ENCODE measurements around the gene EIF2A. TPM values are rescaled to one million over a fixed set of nuclear protein-coding genes. Genes with fewer than 3 reads are reported as not detected.

EIF2A gene
- total and polyA plus RNA-seq, 2 donors (not counting 1 experiment from before 2014, with no cell fraction given) = 128 to 167 TPM

DNA sequence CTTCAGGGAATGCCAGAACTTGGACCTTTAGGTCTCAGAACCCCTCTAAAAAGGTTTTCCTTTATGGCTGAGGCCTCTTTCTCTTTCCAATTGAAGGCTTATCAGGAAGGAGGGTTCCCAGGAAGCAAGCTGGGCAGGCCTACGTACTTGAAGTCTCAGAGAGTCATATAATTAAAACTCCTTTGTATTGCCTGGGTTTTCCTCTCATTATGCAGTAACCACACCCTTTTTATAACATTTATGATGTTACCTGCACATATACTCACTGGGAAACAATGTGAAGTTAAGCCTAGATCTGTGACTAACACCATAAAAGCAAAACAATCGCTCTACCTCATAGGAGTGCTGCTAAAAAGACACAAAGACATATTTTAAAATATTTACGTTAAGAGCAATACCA is 27.6 kb upstream of the EIF2A start:
- TF ChIP-seq, protein P1, sequence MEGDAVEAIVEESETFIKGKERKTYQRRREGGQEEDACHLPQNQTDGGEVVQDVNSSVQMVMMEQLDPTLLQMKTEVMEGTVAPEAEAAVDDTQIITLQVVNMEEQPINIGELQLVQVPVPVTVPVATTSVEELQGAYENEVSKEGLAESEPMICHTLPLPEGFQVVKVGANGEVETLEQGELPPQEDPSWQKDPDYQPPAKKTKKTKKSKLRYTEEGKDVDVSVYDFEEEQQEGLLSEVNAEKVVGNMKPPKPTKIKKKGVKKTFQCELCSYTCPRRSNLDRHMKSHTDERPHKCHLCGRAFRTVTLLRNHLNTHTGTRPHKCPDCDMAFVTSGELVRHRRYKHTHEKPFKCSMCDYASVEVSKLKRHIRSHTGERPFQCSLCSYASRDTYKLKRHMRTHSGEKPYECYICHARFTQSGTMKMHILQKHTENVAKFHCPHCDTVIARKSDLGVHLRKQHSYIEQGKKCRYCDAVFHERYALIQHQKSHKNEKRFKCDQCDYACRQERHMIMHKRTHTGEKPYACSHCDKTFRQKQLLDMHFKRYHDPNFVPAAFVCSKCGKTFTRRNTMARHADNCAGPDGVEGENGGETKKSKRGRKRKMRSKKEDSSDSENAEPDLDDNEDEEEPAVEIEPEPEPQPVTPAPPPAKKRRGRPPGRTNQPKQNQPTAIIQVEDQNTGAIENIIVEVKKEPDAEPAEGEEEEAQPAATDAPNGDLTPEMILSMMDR (conservative IDR thresholded peaks at IDR 0.05 in 1 of 2, IDR thresholded peaks at IDR 0.05 in 1 of 2; ENCODE audit: low read depth in 1 of 2, low read length in 2 of 2) = no peak
- no peak for TF ChIP-seq EZH2 (IDR thresholded peaks at IDR 0.05; ENCODE audit: low read length, missing control alignments)
- H3K4me2 ChIP-seq (ENCODE audit: extremely low read depth, insufficient read depth, low read length) = no peak overlapping the region
- H3K4me1 ChIP-seq (ENCODE audit: control insufficient read depth, extremely low read depth, insufficient read depth, low read length) = no peaks in the 10 kb centered on the region
- no peaks in the 10 kb centered on the region for H3K27me3 ChIP-seq (ENCODE audit: control insufficient read depth, insufficient read depth, low read length)
- H2AFZ ChIP-seq (ENCODE audit: low read length) = no peak overlapping the region
- no peak overlapping the region for H3K27ac ChIP-seq (ENCODE audit: insufficient read depth, low read length)
- H3K79me2 ChIP-seq (ENCODE audit: control insufficient read depth, insufficient read depth, low read length) = no peaks in the 10 kb centered on the region
- H3K36me3 ChIP-seq (ENCODE audit: control insufficient read depth, insufficient read depth, low read length) = no peaks in the 10 kb centered on the region
- no peak overlapping the region for H3K9ac ChIP-seq (ENCODE audit: insufficient read depth, low read length)
- no peaks in the 10 kb centered on the region for H3K9me3 ChIP-seq (ENCODE audit: control insufficient read depth, insufficient read depth, low read depth, low read length)
- no peak for DNase-seq (ENCODE audit: low read depth in 2 of 2)
- no peaks in the 10 kb centered on the region for H4K20me1 ChIP-seq (ENCODE audit: control insufficient read depth, extremely low read depth, insufficient read depth, low read length)
- no peak overlapping the region for H3K4me3 ChIP-seq (replicated peaks in 1 of 4; ENCODE audit: control extremely low read depth in 1 of 4, insufficient read depth in 1 of 4, low read depth in 3 of 4, low read length in 4 of 4)

DNA sequence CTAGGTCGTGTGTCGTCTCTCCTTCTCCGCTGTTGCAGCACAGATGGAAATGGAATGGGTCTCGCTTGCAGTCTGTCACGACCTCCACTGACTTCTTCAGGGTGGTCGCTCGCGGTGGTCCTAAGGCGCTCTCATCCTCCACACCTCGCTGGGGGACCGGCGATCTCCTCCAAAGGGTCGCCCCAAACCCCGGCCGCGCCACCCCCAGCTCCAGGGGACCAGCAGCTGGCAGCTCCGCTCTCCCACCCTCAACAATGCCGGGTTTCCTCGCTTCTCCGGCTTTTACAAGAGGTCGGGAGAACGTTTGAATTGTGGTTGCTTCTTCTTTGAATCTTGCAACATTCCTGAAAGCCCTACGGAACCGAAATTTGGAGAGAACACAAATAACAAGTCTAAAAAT is 26.2 kb upstream of the EIF2A start:
- H3K4me2 ChIP-seq (ENCODE audit: extremely low read depth, insufficient read depth, low read length) = no peak overlapping the region
- H4K20me1 ChIP-seq (ENCODE audit: control insufficient read depth, extremely low read depth, insufficient read depth, low read length) = no peaks in the 10 kb centered on the region
- H3K79me2 ChIP-seq (ENCODE audit: control insufficient read depth, insufficient read depth, low read length) = no peaks in the 10 kb centered on the region
- H3K4me1 ChIP-seq (ENCODE audit: control insufficient read depth, extremely low read depth, insufficient read depth, low read length) = no peaks in the 10 kb centered on the region
- no peaks in the 10 kb centered on the region for H3K36me3 ChIP-seq (ENCODE audit: control insufficient read depth, insufficient read depth, low read length)
- H3K9me3 ChIP-seq (ENCODE audit: control insufficient read depth, insufficient read depth, low read depth, low read length) = no peaks in the 10 kb centered on the region
- H3K4me3 ChIP-seq (replicated peaks in 1 of 4; ENCODE audit: control extremely low read depth in 1 of 4, insufficient read depth in 1 of 4, low read depth in 3 of 4, low read length in 4 of 4) = peak overlapping the region in 2 of 4 experiments; percentile 24 to 25
- H3K27me3 ChIP-seq (ENCODE audit: control insufficient read depth, insufficient read depth, low read length) = no peaks in the 10 kb centered on the region
- TF ChIP-seq, protein P1 (conservative IDR thresholded peaks at IDR 0.05 in 1 of 2, IDR thresholded peaks at IDR 0.05 in 1 of 2; ENCODE audit: low read depth in 1 of 2, low read length in 2 of 2) = no peak
- no peak for TF ChIP-seq EZH2 (IDR thresholded peaks at IDR 0.05; ENCODE audit: low read length, missing control alignments)
- no peak for DNase-seq (ENCODE audit: low read depth in 2 of 2)
- no peak overlapping the region for H2AFZ ChIP-seq (ENCODE audit: low read length)
- no peak overlapping the region for H3K27ac ChIP-seq (ENCODE audit: insufficient read depth, low read length)
- H3K9ac ChIP-seq (ENCODE audit: insufficient read depth, low read length) = no peak overlapping the region

DNA sequence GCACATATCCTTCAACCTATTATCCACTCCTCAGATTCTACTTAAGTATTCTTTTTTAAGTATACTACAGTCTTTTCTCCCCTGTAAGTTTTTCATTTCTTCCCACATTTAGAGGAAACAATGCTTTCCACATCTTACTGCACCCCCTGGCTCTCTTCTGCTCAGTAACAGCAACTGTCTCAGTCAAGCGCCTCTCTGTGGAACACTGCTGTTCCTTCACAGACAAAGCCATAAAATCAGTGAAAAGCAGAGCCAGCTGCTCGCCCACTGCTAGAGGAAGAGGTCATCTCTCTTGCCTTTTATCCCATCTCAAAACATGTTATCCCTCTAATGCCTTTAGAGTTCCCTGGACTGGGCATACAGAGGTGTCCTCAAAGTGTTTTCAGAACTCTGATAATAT is 25.1 kb upstream of the EIF2A start:
- H3K27ac ChIP-seq (ENCODE audit: insufficient read depth, low read length) = no peak overlapping the region
- H3K4me3 ChIP-seq (replicated peaks in 1 of 4; ENCODE audit: control extremely low read depth in 1 of 4, insufficient read depth in 1 of 4, low read depth in 3 of 4, low read length in 4 of 4) = no peak overlapping the region
- no peaks in the 10 kb centered on the region for H3K79me2 ChIP-seq (ENCODE audit: control insufficient read depth, insufficient read depth, low read length)
- TF ChIP-seq, protein P1 (conservative IDR thresholded peaks at IDR 0.05 in 1 of 2, IDR thresholded peaks at IDR 0.05 in 1 of 2; ENCODE audit: low read depth in 1 of 2, low read length in 2 of 2) = peak in 1 of 2 donors; percentile 16
- TF ChIP-seq EZH2 (IDR thresholded peaks at IDR 0.05; ENCODE audit: low read length, missing control alignments) = no peak
- no peaks in the 10 kb centered on the region for H3K4me1 ChIP-seq (ENCODE audit: control insufficient read depth, extremely low read depth, insufficient read depth, low read length)
- no peak for DNase-seq (ENCODE audit: low read depth in 2 of 2)
- H4K20me1 ChIP-seq (ENCODE audit: control insufficient read depth, extremely low read depth, insufficient read depth, low read length) = no peaks in the 10 kb centered on the region
- H3K27me3 ChIP-seq (ENCODE audit: control insufficient read depth, insufficient read depth, low read length) = no peaks in the 10 kb centered on the region
- H3K4me2 ChIP-seq (ENCODE audit: extremely low read depth, insufficient read depth, low read length) = no peak overlapping the region
- H3K9ac ChIP-seq (ENCODE audit: insufficient read depth, low read length) = no peak overlapping the region
- no peaks in the 10 kb centered on the region for H3K9me3 ChIP-seq (ENCODE audit: control insufficient read depth, insufficient read depth, low read depth, low read length)
- no peaks in the 10 kb centered on the region for H3K36me3 ChIP-seq (ENCODE audit: control insufficient read depth, insufficient read depth, low read length)
- peak overlapping the region; percentile 11 for H2AFZ ChIP-seq (ENCODE audit: low read length)
